Measurements from ENCODE around the gene APOC1. TPM values are rescaled to one million over a fixed set of nuclear protein-coding genes. Genes with fewer than 3 reads are reported as not detected.
"Not testable (repeated sequence)": the region's sequence is repeated elsewhere in the genome, so short reads cannot be mapped to it uniquely, and the experiment has no call there.

The APOC1 gene
- polyA plus RNA-seq, 6 donors from 2014 or later: not detected

- peaks cover 7 to 19% (median 15%) of the 10 kb centered on the region in 3 donors for H3K4me1 Mint-ChIP-seq
- no peak for ATAC-seq (ENCODE audit: low read depth in 2 of 2)
- no peak overlapping the region for H3K4me3 Mint-ChIP-seq
- DNase-seq: no peak
- H3K9me3 Mint-ChIP-seq: peaks cover 0 to 4% (median 0%) of the 10 kb centered on the region in 7 donors
- H3K27ac Mint-ChIP-seq: no peak overlapping the region
- no peaks in the 10 kb centered on the region for H3K36me3 Mint-ChIP-seq
- H3K27me3 Mint-ChIP-seq: peaks cover 19 to 68% (median 58%) of the 10 kb centered on the region in 3 donors
These were observed 5.6 kb upstream of the APOC1 start for GRCh38 chr19:44908836-44909261.

DNA sequence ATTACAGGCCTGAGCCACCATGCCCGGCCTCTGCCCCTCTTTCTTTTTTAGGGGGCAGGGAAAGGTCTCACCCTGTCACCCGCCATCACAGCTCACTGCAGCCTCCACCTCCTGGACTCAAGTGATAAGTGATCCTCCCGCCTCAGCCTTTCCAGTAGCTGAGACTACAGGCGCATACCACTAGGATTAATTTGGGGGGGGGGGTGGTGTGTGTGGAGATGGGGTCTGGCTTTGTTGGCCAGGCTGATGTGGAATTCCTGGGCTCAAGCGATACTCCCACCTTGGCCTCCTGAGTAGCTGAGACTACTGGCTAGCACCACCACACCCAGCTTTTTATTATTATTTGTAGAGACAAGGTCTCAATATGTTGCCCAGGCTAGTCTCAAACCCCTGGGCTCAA lies 4.6 kb upstream of the APOC1 start:
- H3K27me3 Mint-ChIP-seq: peaks cover 19 to 77% (median 68%) of the 10 kb centered on the region in 3 donors
- no peak overlapping the region for H3K4me3 Mint-ChIP-seq
- H3K27ac Mint-ChIP-seq: peak overlapping the region in 1 of 6 donors; percentile 88
- no peaks in the 10 kb centered on the region for H3K36me3 Mint-ChIP-seq
- peaks cover 15 to 27% (median 23%) of the 10 kb centered on the region in 3 donors for H3K4me1 Mint-ChIP-seq
- no peak for DNase-seq
- peaks cover 0 to 4% (median 0%) of the 10 kb centered on the region in 7 donors for H3K9me3 Mint-ChIP-seq
- ATAC-seq (ENCODE audit: low read depth in 2 of 2): no peak

- H3K27me3 Mint-ChIP-seq: peaks cover 13 to 61% (median 56%) of the 10 kb centered on the region in 3 donors
These were observed 2.5 kb upstream of the APOC1 start for GRCh38 chr19:44911896-44912295.

GRCh38 chr19:44912854-44913253 lies 1.6 kb upstream of the APOC1 start:
- Mint-ChIP-seq H3K27me3 (peaks cover 11 to 55% (median 48%) of the 10 kb centered on the region in 3 donors), H3K4me3 (peak overlapping the region in 5 of 8 donors; percentile 32 to 96 (median 65)), H3K4me1 (peaks cover 11 to 15% (median 12%) of the 10 kb centered on the region in 3 donors), H3K27ac (no peak overlapping the region), H3K36me3 (no peaks in the 10 kb centered on the region), H3K9me3 (peaks cover 0 to 4% (median 0%) of the 10 kb centered on the region in 7 donors)
- DNase-seq (no peak), ATAC-seq (ENCODE audit: low read depth in 2 of 2) (no peak)

More at GRCh38 chr19:44911896-44912295, 2.5 kb upstream of the APOC1 start:
- H3K36me3 Mint-ChIP-seq; DNase-seq; H3K9me3 Mint-ChIP-seq; ATAC-seq (ENCODE audit: low read depth in 2 of 2); H3K27ac Mint-ChIP-seq: not testable (repeated sequence)
- Mint-ChIP-seq H3K4me1 (peaks cover 11 to 16% (median 15%) of the 10 kb centered on the region in 3 donors), H3K4me3 (peak overlapping the region in 2 of 8 donors; percentile 9 to 40)

- H3K4me1 Mint-ChIP-seq: peaks cover 11 to 15% (median 12%) of the 10 kb centered on the region in 3 donors
- H3K27me3 Mint-ChIP-seq: peaks cover 8 to 50% (median 41%) of the 10 kb centered on the region in 3 donors
- peak overlapping the region; percentile 72 to 98 (median 94) for H3K4me3 Mint-ChIP-seq
- H3K27ac Mint-ChIP-seq: peak overlapping the region in 2 of 6 donors; percentile 20 to 26
- not testable (repeated sequence) for H3K9me3 Mint-ChIP-seq; H3K36me3 Mint-ChIP-seq; ATAC-seq (ENCODE audit: low read depth in 2 of 2); DNase-seq
These were observed 636 bp upstream of the APOC1 start for GRCh38 chr19:44913512-44914432.

GRCh38 chr19:44924243-44924725 lies 9.9 kb downstream of the APOC1 start:
- H3K4me3 Mint-ChIP-seq: no peak overlapping the region
- no peaks in the 10 kb centered on the region for H3K36me3 Mint-ChIP-seq
- no peaks in the 10 kb centered on the region for H3K9me3 Mint-ChIP-seq

DNA sequence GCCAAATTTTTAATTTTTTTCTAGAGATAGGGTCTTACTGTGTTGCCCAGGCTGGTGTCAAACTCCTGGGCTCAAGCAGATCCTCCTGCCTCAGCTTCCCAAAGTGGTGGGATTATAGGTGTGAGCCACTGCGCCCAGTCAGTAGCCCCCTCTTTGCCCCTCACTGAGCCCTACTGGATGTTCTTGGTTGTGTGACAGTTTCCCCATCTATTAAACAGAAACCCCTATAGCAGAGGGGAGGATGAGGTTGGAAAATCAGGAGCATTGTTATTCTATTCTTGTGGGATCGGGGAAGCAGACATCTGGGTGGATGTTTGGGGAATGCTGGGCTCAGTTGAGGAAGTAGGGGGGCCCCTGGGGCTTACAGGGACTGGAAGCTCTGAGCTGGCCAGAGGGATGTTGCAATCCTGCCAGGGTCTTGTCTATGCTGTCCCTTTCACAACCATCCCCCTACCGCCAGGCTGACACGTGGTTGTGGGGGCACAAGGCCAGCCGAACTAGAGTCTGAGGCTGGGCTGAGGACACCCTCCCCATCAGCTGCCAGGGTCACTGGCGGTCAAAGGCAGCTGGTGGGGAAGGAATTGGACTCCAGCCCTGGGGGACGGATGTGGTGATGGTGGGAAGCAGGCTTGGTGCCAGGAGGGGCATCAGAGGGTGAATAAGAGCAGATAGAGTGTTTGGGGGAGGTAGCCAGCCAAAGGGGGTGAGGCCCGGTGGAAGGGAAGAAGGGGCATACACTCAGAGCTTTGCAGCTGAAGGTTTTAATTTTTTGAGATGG lies 10.9 kb downstream of the APOC1 start:
- peaks cover 10 to 16% (median 14%) of the 10 kb centered on the region in 3 donors for H3K4me1 Mint-ChIP-seq
- DNase-seq (no peak), ATAC-seq (ENCODE audit: low read depth in 2 of 2) (no peak)
- H3K9me3 Mint-ChIP-seq: no peaks in the 10 kb centered on the region
- no peaks in the 10 kb centered on the region for H3K36me3 Mint-ChIP-seq
- H3K27ac Mint-ChIP-seq: peak overlapping the region in 1 of 6 donors; percentile 47
- no peak overlapping the region for H3K4me3 Mint-ChIP-seq
- H3K27me3 Mint-ChIP-seq: peaks cover 3 to 42% (median 41%) of the 10 kb centered on the region in 3 donors

More at GRCh38 chr19:44924243-44924725, 9.9 kb downstream of the APOC1 start:
- ATAC-seq (ENCODE audit: low read depth in 2 of 2): no peak
- H3K27ac Mint-ChIP-seq: no peak overlapping the region
- peaks cover 3 to 42% (median 30%) of the 10 kb centered on the region in 3 donors for H3K27me3 Mint-ChIP-seq
- H3K4me1 Mint-ChIP-seq: peaks cover 10 to 16% (median 14%) of the 10 kb centered on the region in 3 donors
- no peak for DNase-seq

DNA sequence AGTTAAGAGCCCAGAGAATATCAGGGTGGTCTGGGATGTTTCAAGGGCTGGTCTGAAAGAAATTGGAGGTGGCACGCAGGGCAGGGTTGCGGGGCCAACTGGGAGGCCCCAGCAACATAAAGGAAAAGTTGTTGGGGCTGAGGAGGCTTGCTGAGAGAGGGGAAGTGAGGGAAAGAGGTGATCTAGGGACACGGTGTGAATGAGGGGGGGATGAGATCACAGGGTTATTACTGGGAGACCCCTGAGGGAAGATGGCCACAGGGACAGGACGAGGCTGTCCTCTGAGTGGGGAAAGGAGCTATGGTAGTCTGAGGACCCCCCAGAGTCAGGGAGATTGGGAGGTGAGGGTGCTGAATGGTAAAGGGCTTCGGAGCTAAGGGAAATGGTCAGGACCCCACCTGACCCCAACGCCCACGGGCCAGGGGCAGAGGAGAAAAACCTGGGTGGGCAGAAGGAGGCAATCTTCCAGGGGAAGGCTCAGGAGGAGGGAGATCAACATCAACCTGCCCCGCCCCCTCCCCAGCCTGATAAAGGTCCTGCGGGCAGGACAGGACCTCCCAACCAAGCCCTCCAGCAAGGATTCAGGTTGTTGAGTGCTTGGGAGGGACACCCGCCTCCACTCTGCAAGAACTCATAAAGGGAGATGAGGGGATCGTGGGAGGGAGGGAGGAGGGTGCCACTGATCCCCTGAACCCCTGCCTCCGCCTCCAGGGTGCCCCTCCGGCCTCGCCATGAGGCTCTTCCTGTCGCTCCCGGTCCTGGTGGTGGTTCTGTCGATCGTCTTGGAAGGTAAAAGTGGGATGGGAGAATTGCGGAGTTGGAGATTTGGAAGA lies 12.1 kb downstream of the APOC1 start:
- H3K27me3 Mint-ChIP-seq: peaks cover 3 to 43% (median 42%) of the 10 kb centered on the region in 3 donors
- H3K9me3 Mint-ChIP-seq, H3K36me3 Mint-ChIP-seq, DNase-seq: not testable (repeated sequence)
- H3K27ac Mint-ChIP-seq: peak overlapping the region in 3 of 6 donors; percentile 81 to 91 (median 85)
- H3K4me3 Mint-ChIP-seq: peak overlapping the region in 7 of 8 donors; percentile 31 to 77 (median 66)
- peak in 1 of 2 donors; percentile 9 for ATAC-seq (ENCODE audit: low read depth in 2 of 2)
- peaks cover 10 to 16% (median 14%) of the 10 kb centered on the region in 3 donors for H3K4me1 Mint-ChIP-seq

DNA sequence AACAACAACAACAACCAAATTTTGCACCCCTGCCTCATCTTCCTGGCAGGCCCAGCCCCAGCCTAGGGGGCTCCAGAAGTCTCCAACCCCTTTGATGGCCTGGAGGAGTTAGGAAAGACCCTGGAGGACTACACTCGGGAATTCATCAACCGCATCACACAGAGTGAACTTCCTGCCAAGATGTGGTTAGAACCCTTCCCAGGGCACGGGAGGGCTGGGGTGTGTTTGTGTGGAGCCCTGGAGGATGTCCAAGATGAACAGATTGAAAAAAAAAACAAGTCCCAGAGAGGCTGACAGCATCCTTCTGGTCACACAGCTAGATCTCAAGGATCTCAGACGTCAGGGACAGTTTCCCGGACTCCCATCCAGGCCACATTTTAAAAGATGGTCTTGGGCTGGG lies 13.3 kb downstream of the APOC1 start:
- Mint-ChIP-seq H3K4me1 (peaks cover 10 to 16% (median 14%) of the 10 kb centered on the region in 3 donors), H3K36me3 (no peaks in the 10 kb centered on the region), H3K4me3 (no peak overlapping the region), H3K9me3 (no peaks in the 10 kb centered on the region), H3K27me3 (peaks cover 3 to 43% (median 40%) of the 10 kb centered on the region in 3 donors), H3K27ac (no peak overlapping the region)
- DNase-seq (no peak), ATAC-seq (ENCODE audit: low read depth in 2 of 2) (no peak)

DNA sequence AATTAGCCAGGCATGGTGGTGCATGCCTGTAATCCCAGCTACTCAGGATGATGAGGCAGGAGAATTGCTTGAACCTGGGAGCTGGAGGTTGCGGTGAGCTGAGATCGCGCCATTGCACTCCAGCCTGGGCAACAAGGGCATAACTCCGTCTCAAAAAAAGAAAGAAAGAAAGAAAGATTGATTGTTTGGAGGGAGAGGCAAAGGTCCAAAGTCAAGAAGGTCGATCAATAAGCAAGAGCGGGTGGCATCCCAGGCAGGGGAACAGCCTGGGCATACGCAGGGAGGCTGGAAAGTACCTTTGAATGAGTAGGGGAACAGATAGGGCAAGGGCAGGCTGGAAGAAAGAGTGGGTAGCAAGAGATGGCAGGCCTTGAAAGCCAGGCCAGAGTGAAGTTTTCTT lies 15.7 kb downstream of the APOC1 start:
- ATAC-seq (ENCODE audit: low read depth in 2 of 2): no peak
- Mint-ChIP-seq H3K27ac (peak overlapping the region in 1 of 6 donors; percentile 47), H3K9me3 (no peaks in the 10 kb centered on the region), H3K36me3 (no peaks in the 10 kb centered on the region), H3K4me3 (no peak overlapping the region), H3K27me3 (peaks cover 7 to 33% (median 27%) of the 10 kb centered on the region in 3 donors), H3K4me1 (peaks cover 10 to 16% (median 14%) of the 10 kb centered on the region in 3 donors)
- no peak for DNase-seq

- H3K36me3 Mint-ChIP-seq: no peaks in the 10 kb centered on the region
- no peaks in the 10 kb centered on the region for H3K9me3 Mint-ChIP-seq
- ATAC-seq (ENCODE audit: low read depth in 2 of 2) (no peak), DNase-seq (no peak)
- H3K27me3 Mint-ChIP-seq: peaks cover 7 to 19% (median 13%) of the 10 kb centered on the region in 3 donors
- peaks cover 7 to 10% (median 9%) of the 10 kb centered on the region in 3 donors for H3K4me1 Mint-ChIP-seq
- H3K27ac Mint-ChIP-seq: no peak overlapping the region
- H3K4me3 Mint-ChIP-seq: no peak overlapping the region
These were observed 17.1 kb downstream of the APOC1 start for GRCh38 chr19:44931541-44931940.

- no peak for DNase-seq
- Mint-ChIP-seq H3K4me3 (no peak overlapping the region), H3K36me3 (no peaks in the 10 kb centered on the region), H3K27ac (no peak overlapping the region), H3K27me3 (peaks cover 0 to 2% (median 0%) of the 10 kb centered on the region in 3 donors), H3K9me3 (no peaks in the 10 kb centered on the region), H3K4me1 (peaks cover 6 to 13% (median 8%) of the 10 kb centered on the region in 3 donors)
- ATAC-seq (ENCODE audit: low read depth in 2 of 2): no peak
These were observed 25.3 kb downstream of the APOC1 start for GRCh38 chr19:44939668-44940067.

Data from naive B cell (primary cell).